HG02973 (cell line): ENCODE results near the gene BROX.

Experiments used
- ATAC-seq: cut with Tn5 transposase; IDR thresholded peaks from one replicate; pipeline ENCODE4 v1.9.1; 2021; ENCODE audit warnings: moderate library complexity; ENCODE audit not compliant: unreplicated experiment

BROX gene

DNA sequence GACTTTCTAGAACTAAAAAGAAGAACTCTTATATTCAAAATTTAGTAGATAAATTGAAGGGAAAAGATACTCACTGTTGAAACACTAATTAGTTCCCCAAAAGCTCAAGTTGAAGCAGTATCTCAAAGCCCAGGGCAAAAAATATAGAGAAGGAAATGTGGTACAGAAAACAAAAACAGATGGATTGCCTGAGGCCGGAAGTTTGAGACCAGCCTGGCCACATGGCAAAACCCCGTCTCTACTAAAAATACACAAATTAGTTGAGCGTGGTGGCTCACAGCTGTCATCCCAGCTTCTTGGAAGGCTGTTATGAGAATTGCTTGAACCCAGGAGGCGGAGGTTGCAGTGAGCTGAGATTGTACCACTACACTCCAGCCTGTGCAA lies 60.6 kb downstream of the BROX start:
- ATAC-seq: peak; percentile 84

DNA sequence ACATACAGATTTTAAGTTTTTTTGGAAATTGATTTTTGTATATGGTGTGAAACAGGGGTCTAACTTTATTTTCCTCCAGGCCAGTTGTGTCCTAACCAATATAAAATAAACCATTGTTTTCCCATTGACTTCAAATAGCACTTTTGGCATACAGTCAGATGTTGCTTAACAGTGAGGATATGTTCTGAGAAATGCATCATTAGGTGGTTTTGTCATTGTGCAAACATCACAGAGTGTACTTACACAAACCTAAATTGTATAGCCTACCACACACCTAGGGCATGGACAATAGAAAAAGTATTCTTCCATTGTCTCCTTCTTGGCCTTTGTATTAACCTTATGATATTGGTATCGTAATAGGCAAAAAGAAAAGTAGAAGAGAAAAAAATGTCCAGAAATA lies 65.1 kb downstream of the BROX start:
- no peak for ATAC-seq

DNA sequence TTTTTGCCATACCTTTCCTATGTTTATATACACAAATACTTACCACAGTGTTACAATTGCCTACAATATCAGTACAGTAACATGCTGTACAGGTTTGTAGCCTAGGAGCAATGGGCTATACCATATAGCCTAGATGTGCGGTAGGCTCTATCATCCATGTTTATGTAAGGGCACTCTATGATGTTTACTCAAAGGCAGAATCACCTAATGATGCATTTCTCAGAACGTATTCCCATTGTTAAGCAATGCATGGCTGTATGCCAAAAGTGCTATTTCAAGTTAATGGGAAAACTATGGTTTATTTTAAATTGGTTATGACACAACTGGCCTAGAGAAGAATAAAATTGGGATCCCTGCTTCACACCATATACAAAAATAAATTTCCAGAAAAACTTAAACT lies 65.6 kb downstream of the BROX start:
- ATAC-seq: no peak

DNA sequence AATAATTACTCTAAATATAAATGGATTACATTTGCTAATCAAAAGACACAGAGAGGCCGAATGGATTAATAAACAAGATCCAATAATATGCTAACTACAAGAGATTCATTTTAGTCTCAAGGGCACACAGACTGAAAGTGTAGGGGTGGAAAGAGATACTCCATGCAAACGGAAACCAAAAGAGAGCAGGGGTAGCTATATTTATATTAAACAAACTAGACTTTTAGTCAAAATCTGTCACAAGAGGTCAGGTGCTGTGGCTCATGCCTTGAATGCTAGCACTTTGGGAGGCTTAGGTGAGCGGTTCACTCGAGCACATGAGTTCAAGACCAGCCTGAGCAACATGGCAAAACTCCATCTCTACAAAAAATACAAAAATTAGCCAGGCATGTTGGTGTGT lies 68.9 kb downstream of the BROX start:
- no peak for ATAC-seq

DNA sequence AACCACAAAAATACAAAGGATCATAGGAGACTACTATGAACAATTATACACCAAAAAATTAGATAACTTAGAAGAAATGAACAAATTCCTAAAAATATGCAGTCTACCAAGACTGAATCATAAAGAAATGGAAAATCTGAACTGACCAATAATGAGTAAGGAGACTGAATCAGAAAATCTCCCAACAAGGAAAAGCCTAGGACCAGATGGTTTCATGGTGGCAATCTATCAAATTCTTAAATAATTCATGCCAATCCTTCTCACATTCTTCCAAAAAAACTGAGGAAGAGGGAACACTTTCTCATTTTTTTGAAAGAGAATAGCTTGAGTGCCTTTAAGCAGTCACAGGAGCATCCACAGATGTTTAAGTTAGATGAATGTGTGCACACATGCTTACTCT lies 70.7 kb downstream of the BROX start:
- ATAC-seq: no peak

DNA sequence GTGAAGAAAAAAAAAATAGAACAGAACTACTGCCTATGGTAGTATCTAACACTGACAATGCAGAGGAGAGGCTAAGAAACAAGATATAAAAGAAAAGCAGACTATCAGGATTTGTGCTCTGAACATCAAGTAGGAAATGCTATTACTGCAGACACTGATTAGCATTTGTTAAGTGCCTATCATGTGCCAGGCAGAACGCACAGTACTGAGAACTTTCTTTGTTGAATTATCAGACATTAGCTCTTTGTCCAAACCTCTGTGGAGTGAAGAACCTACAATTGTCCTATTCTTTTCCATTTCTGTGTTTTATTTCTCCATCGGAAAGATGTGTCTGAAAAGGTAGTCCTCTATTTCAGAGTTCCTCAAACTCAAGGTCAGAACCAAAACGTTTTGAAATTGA lies 72.0 kb downstream of the BROX start:
- ATAC-seq: no peak
